Stimulated activated CD4-positive, alpha-beta T cell treated with anti-CD3 and anti-CD28 coated beads, TNF-alpha, amount 100 ng/mL, for 1 hour (primary cell): Measurements from ENCODE around the gene KIAA0930.
"Not testable (repeated sequence)": the region's sequence is repeated elsewhere in the genome, so short reads cannot be mapped to it uniquely, and the experiment has no call there.

ENCODE experiments used
- DNase-seq, 3 donors: peaks; one replicate each; pipeline ENCODE4 v3.0.0-alpha.2; 2020; ENCODE audit warnings: low read depth in 3 of 3, low spot score in 1 of 3

KIAA0930 gene

GRCh38 chr22:45263463-45264269 lies 23.0 kb upstream of the KIAA0930 start:
- no peak for DNase-seq

- no peak for DNase-seq
These were observed 22.3 kb upstream of the KIAA0930 start for GRCh38 chr22:45262931-45263462.

GRCh38 chr22:45262195-45262930 lies 21.7 kb upstream of the KIAA0930 start:
- no peak for DNase-seq

- no peak for DNase-seq
These were observed 20.9 kb upstream of the KIAA0930 start for GRCh38 chr22:45261407-45262088.

- not testable (repeated sequence) for DNase-seq
These were observed 19.7 kb upstream of the KIAA0930 start for GRCh38 chr22:45260395-45260759.

GRCh38 chr22:45259754-45260394 lies 19.2 kb upstream of the KIAA0930 start:
- no peak for DNase-seq

DNA sequence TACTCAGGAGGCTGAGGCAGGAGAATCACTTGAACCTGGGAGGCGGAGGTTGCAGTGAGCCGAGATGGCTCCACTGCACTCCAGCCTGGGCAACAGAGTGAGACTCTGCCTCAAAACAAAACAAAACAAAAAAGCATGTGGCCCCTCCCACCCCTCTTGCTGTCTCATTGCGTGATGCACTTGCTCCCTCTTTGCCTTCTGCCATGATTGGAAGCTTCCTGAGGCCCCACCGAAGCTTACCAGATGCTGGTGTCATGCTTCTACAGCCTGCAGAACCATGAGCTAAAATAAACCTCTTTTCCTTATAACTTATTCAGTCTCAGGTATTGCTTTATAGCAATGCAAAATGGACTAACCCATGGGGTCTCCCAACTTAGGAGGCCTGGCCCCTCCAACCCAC lies 17.2 kb upstream of the KIAA0930 start:
- DNase-seq = not testable (repeated sequence)

GRCh38 chr22:45254789-45255278 lies 14.1 kb upstream of the KIAA0930 start:
- no peak for DNase-seq

DNA sequence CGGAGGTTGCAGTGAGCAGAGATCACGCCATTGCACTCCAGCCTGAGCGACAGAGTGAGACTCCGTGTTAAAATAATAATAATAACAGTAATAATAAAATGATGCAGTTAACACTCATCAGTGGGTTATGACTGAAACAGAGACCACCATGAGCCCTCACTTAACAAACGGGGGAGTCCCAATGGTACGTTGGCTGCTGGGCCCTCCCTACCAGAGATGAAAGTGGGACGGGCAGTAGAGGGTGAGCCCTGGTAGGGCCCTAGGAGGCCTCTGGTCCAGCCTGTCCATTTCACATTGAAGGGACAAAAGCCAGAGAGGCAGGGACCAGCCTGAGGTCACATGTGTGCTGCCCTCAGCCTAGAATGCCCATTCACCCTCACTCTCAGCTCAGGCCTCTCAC lies 13.7 kb upstream of the KIAA0930 start:
- DNase-seq = no peak

GRCh38 chr22:45253039-45253641 lies 12.4 kb upstream of the KIAA0930 start:
- no peak for DNase-seq

- no peak for DNase-seq
These were observed 11.1 kb upstream of the KIAA0930 start for GRCh38 chr22:45251825-45252224.

- DNase-seq = no peak
These were observed 8.3 kb upstream of the KIAA0930 start for GRCh38 chr22:45248832-45249561.

- no peak for DNase-seq
These were observed 5.6 kb upstream of the KIAA0930 start for GRCh38 chr22:45246060-45246985.

DNA sequence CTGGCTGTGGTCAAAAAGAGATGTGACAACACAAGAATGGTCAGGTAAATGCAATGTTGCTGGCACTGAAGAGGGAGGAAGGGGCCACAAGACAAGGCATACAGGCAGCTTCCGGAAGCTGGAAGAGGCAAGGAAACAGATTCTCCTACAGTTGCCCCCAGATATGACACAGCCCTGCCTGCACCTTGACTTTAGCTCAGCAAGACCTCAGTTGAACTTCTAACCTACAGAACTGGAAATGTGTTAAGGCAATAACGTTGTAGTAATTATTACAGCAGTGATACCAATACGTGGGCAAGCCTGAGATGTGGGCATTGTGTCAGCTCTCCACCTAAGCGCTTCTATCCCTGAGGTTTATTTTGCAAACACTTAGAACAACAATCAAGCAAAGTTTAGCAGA lies 4.2 kb upstream of the KIAA0930 start:
- no peak for DNase-seq

DNA sequence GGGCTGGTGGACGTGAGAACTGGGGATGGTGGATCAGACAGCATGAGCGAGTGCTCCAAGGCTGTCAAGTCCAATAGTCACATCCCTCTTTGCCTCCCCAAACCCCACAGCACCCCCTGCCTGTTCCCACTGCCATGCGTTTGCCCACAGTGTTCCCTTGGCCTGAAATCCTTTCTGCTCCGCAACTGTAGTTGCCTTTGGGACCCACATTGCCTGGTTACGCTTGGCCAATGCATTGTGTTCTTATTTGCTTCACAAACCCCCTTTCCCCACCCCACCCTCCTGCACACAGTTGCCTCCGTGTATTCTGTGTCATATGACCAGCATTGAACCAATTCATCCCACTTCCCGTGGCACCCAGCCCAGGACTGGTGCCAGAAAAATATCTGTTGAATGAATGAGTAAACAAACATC lies 2.1 kb upstream of the KIAA0930 start:
- no peak for DNase-seq

DNA sequence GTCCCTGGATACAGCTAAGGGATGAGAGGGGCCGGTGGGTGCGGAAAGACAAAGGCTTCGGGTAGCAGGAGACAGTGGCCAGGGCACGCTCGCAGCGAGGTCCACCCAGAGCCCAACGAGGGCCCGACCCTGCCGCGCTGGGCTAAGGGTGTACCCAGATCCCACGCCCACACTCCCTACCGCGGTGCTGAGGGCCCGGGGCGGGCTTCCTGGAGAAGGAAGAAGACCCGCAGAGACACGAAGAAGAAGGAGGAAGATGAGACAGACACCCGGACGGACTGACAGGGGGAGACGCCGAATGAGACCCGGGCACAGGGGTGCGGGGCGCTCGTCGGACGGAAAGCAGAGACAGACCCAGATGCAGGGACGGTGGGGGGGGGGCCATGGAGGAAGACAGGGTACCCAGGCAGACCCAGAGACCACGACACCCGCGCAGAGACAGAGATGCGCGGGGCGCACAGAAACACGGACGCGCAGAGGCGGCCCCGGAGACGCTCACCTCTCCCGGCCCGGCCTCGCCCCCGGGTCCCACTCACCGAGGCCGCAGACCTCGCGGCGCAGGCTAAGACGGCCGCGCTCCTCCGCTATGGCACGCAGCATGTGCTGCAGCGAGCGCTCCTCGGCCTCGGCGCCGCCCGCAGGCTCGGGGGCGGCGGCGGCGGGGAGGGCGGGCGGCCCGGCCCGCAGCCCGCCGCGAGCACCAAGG lies 437 bp downstream of the KIAA0930 start:
- peak in 1 of 3 donors; percentile 22 for DNase-seq

DNA sequence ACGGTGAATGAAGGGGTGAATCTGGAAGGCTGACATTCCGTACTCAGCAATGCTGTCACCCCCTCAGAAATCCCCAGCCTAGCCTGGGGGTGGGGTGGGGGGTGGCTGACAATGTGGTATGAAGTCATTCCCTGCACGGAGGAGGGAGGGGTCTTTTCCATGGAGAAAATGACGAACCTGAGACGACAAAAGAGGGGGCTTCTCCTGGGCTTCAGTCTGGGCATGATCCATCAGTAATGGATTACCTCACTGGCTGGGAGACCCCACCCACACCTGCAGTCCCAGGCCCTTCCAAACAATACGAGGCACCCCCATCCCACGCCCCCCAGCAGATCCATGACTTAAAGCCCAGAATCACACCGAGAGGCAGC lies 1.0 kb downstream of the KIAA0930 start:
- DNase-seq = no peak

- no peak for DNase-seq
These were observed 1.6 kb downstream of the KIAA0930 start for GRCh38 chr22:45238957-45239680.
